Stimulated activated naive CD8-positive, alpha-beta T cell treated with anti-CD3 and anti-CD28 coated beads, Interleukin-15, Interleukin-2, amounts not matched to agents 100 ng/mL and 50 ng/mL, for 24 hours (primary cell): ENCODE measurements around the gene KIAA1210.

ENCODE experiments used
- H3K27ac Mint-ChIP-seq: one replicate; pipeline ENCODE4 v1.8.0; 2021; ENCODE audit warnings: mild to moderate bottlenecking, mixed read lengths
- H3K27me3 Mint-ChIP-seq: one replicate; pipeline ENCODE4 v1.8.0; 2021; ENCODE audit warnings: mixed read lengths
- H3K36me3 Mint-ChIP-seq: one replicate; pipeline ENCODE4 v1.8.0; 2021; ENCODE audit warnings: low read depth, mixed read lengths
- H3K4me1 Mint-ChIP-seq: one replicate; pipeline ENCODE4 v1.8.0; 2021; ENCODE audit warnings: low read depth, mixed read lengths
- H3K4me3 Mint-ChIP-seq: one replicate; pipeline ENCODE4 v1.8.0; 2021; ENCODE audit warnings: mild to moderate bottlenecking, mixed read lengths
- H3K9me3 Mint-ChIP-seq: one replicate; pipeline ENCODE4 v1.8.0; 2021; ENCODE audit warnings: mixed read lengths

The KIAA1210 gene

DNA sequence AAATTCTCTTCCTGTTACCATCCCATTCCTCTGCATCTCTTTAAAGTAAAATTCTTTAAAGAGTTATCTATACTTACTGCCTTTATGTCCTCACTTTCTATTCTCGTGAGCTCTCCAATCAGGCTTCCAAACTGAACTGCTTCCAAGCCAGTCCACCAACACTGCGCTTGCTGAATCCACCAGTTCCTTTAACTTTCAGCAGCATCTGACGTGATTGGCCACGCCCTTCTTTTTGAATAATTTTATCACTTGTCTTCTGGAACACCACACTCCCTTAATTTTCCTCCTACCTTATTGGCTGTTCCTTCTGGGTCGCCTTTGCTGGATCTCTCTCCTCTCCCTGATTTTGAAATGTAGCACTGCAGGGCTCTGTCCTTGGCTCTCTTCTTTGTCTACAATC, at the start of gene KIAA1210:
KIAA1210 (minus strand) TSS at position 163 of the 400 bp plus-strand sequence. CDS start 4,170 bp downstream, outside the sequence.
- Mint-ChIP-seq H3K27me3 (no peaks in the 10 kb centered on the region), H3K27ac (no peak within 1 kb of the TSS), H3K9me3 (no peaks in the 10 kb centered on the region)

DNA sequence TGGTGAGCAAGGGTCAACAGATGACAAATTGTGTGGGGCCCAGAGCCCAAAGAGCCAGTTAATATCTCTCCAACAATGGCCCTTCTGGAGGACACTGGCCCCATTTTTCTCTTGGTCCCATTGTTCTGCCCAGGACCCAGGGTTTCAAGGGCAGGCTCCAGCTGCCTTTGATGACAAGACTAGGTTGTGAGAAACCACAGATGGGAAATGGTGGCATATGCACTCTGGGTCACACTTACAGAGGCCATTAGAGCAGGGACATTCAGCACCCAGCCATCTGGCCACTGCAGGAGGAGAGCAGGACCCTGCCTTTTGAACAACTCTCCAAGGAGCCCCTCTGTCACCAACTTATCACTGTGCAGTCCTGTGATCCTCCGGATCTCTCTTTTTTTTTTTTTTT, 49.7 kb upstream of the KIAA1210 start:
- no peak overlapping the region for H3K4me3 Mint-ChIP-seq
- H3K9me3 Mint-ChIP-seq = no peaks in the 10 kb centered on the region
- no peaks in the 10 kb centered on the region for H3K4me1 Mint-ChIP-seq
- no peak overlapping the region for H3K27ac Mint-ChIP-seq
- H3K36me3 Mint-ChIP-seq = no peaks in the 10 kb centered on the region
- H3K27me3 Mint-ChIP-seq = no peaks in the 10 kb centered on the region

More for the DNA sequence above, at the start of gene KIAA1210:
- H3K4me3 Mint-ChIP-seq = no peak within 1 kb of the TSS
- no peaks in the 10 kb centered on the region for H3K4me1 Mint-ChIP-seq
- no peaks in the 10 kb centered on the region for H3K36me3 Mint-ChIP-seq

DNA sequence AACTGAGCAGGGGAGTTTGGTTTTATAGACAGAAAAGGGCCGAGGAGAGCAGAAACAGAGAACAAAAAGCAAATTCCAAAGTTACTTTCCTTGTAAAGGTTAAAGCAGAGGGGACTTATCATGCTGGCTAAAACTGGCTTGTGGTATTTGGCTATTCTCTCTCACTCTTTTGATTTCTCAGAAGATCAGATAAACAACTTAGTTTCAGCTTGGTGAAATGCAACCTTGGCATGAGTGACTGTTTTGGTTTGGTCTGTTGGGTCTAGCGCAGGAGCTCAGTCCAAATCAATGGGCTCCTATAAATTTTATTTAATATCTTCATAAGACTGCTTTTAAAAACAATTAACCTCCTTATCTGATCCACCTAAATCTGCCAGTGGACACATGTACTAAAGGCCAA, 47.3 kb upstream of the KIAA1210 start:
- Mint-ChIP-seq H3K36me3 (no peaks in the 10 kb centered on the region), H3K9me3 (no peaks in the 10 kb centered on the region), H3K4me1 (no peaks in the 10 kb centered on the region), H3K4me3 (no peak overlapping the region), H3K27ac (no peak overlapping the region), H3K27me3 (no peaks in the 10 kb centered on the region)

GRCh38 chrX:119168104-119168503, 40.5 kb upstream of the KIAA1210 start:
- no peaks in the 10 kb centered on the region for H3K9me3 Mint-ChIP-seq
- H3K27ac Mint-ChIP-seq = no peak overlapping the region
- no peaks in the 10 kb centered on the region for H3K36me3 Mint-ChIP-seq
- no peaks in the 10 kb centered on the region for H3K4me1 Mint-ChIP-seq
- H3K27me3 Mint-ChIP-seq = no peaks in the 10 kb centered on the region
- no peak overlapping the region for H3K4me3 Mint-ChIP-seq

DNA sequence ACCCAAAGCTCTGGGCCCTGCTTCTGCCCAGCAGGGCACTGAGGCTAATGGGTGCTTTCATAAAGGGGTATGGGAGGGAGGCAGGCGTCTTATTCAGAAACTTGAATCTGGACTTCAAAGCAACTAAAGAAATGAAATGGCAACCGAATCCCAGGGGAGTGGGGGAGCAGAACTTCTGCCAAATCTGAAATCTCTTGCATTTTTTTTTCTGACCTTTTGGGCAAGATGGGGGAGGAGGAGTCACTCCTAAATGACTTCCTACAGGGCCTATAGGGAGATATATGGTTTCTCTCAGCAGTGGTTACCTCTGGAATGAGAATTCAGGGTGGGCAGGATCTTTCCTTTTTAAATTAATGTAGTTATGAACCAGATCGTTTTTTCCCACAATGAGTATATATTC, 30.6 kb upstream of the KIAA1210 start:
- H3K27me3 Mint-ChIP-seq = no peaks in the 10 kb centered on the region
- no peak overlapping the region for H3K4me3 Mint-ChIP-seq
- no peaks in the 10 kb centered on the region for H3K36me3 Mint-ChIP-seq
- H3K9me3 Mint-ChIP-seq = no peaks in the 10 kb centered on the region
- no peak overlapping the region for H3K27ac Mint-ChIP-seq
- H3K4me1 Mint-ChIP-seq = no peaks in the 10 kb centered on the region

- H3K27ac Mint-ChIP-seq = no peak overlapping the region
- H3K9me3 Mint-ChIP-seq = no peaks in the 10 kb centered on the region
- H3K4me3 Mint-ChIP-seq = no peak overlapping the region
- H3K27me3 Mint-ChIP-seq = no peaks in the 10 kb centered on the region
- H3K4me1 Mint-ChIP-seq = no peaks in the 10 kb centered on the region
- no peaks in the 10 kb centered on the region for H3K36me3 Mint-ChIP-seq
Observed at GRCh38 chrX:119156241-119156640, 28.6 kb upstream of the KIAA1210 start.

- no peaks in the 10 kb centered on the region for H3K36me3 Mint-ChIP-seq
Observed at GRCh38 chrX:119155416-119156035, 27.9 kb upstream of the KIAA1210 start.

DNA sequence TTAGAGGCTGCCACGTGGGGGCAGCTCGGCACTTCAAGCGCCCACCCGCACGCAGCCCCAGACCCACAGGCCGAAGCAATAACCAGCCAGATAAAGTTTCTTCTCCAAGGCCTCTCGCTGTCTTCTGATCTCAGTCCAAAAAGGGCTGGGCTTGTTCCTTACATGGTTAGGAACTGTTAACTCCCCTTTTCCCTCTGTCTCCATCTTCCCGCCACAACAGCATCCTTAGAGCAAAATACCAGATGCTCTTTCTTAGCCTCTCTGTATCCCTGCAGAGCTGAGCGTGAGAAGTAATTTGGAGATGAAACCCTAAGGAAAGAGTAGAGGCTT, 23.4 kb upstream of the KIAA1210 start:
- H3K4me3 Mint-ChIP-seq = no peak overlapping the region
- H3K4me1 Mint-ChIP-seq = no peaks in the 10 kb centered on the region
- no peaks in the 10 kb centered on the region for H3K36me3 Mint-ChIP-seq
- no peaks in the 10 kb centered on the region for H3K27me3 Mint-ChIP-seq
- H3K27ac Mint-ChIP-seq = no peak overlapping the region
- no peaks in the 10 kb centered on the region for H3K9me3 Mint-ChIP-seq

More at GRCh38 chrX:119155416-119156035, 27.9 kb upstream of the KIAA1210 start:
- H3K27me3 Mint-ChIP-seq = no peaks in the 10 kb centered on the region
- H3K9me3 Mint-ChIP-seq = no peaks in the 10 kb centered on the region
- no peak overlapping the region for H3K4me3 Mint-ChIP-seq
- H3K27ac Mint-ChIP-seq = no peak overlapping the region
- no peaks in the 10 kb centered on the region for H3K4me1 Mint-ChIP-seq

DNA sequence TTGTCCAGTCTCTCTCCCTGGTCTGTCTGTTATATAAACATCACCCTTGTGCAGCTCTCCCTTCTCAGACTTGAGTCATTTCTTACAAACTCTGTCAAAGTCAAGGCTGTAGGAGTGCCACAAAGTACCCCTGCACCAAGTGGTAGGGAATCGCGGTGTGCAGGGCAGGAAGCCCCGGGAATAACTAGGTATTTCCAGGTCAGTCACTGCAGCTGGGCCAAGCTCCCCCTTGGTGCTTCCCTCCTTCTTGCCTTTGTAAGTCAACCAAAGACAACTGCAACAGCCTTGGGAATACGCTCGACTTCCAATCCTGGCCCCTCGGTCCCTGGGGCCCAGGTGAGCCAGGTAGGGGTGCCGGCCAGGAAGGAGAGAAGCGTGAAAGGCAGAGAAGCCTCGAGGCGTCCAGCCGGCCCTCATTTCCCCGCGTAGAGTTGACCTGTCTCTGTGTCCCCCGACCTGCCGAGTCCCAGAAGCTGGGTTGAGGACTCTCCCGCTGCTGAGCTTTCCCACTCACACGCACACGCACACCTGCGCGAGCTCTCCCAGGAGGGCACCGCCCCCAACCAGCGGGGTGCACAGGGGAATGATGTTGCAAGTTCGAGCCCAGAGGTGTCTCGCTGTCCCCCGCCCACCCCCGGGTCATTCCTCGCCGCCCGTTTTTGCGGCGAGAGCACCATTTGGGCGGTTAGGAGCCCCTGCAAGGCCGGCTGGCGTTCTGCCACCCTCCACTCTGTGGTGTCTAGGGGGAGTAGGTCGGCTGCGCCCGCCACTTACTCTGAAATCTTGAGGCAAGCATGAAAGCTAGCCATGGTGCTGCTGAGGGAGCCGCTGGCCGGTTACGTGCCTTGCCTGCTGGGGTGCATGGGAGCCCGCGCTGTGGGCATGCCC, 22.8 kb upstream of the KIAA1210 start:
- Mint-ChIP-seq H3K4me3 (no peak overlapping the region), H3K27ac (no peak overlapping the region), H3K27me3 (no peaks in the 10 kb centered on the region), H3K4me1 (no peaks in the 10 kb centered on the region), H3K9me3 (no peaks in the 10 kb centered on the region), H3K36me3 (no peaks in the 10 kb centered on the region)

DNA sequence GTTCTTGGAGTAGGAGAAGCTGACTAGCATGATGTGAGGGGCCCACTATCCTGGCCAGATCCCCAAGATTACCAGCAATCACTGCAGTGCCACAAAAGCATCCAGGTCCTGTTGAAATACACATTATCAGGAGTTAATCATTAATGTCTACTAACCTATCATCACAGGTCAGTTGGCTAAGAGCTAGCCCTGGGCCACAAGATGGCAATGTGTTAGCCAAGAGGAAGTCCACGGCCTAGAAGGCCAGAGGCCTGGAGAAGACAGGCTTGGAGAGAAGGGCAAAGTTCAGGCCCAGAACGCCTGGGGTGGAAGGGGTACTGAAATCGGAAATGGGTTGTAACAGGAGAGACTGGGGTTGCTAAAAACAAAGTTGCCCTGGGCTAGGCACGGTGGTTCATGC, 19.9 kb upstream of the KIAA1210 start:
- Mint-ChIP-seq H3K4me3 (no peak overlapping the region), H3K36me3 (no peaks in the 10 kb centered on the region), H3K4me1 (no peaks in the 10 kb centered on the region), H3K27me3 (no peaks in the 10 kb centered on the region), H3K27ac (no peak overlapping the region), H3K9me3 (no peaks in the 10 kb centered on the region)

DNA sequence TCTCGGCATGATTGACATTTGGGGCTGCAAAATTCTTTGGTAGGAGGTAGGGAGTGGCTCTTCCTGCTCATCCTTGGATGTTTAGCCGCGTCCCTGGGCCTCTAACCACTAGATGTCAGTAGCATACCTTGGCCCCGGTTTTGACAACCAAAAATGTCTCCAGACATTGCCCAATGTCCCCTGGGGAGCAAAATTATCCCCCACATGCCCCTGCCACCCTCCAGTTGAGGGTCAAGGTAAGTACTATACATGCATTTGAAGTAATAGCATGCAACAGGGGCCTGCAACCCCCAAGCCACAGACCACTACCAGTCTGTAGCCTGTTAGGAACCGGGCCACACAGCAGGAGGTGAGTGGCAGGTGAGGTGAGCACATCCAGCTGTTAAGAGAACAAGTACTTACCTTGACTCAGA, 17.6 kb upstream of the KIAA1210 start:
- Mint-ChIP-seq H3K9me3 (no peaks in the 10 kb centered on the region), H3K4me3 (no peak overlapping the region), H3K36me3 (no peaks in the 10 kb centered on the region), H3K27me3 (no peaks in the 10 kb centered on the region), H3K4me1 (no peaks in the 10 kb centered on the region), H3K27ac (no peak overlapping the region)

- no peak overlapping the region for H3K27ac Mint-ChIP-seq
- H3K9me3 Mint-ChIP-seq = no peaks in the 10 kb centered on the region
- no peaks in the 10 kb centered on the region for H3K36me3 Mint-ChIP-seq
- H3K27me3 Mint-ChIP-seq = no peaks in the 10 kb centered on the region
- no peaks in the 10 kb centered on the region for H3K4me1 Mint-ChIP-seq
- H3K4me3 Mint-ChIP-seq = no peak overlapping the region
Observed at GRCh38 chrX:119134466-119134865, 6.9 kb upstream of the KIAA1210 start.

- H3K27ac Mint-ChIP-seq = no peak overlapping the region
- H3K4me3 Mint-ChIP-seq = no peak overlapping the region
- H3K9me3 Mint-ChIP-seq = no peaks in the 10 kb centered on the region
- H3K4me1 Mint-ChIP-seq = no peaks in the 10 kb centered on the region
- no peaks in the 10 kb centered on the region for H3K27me3 Mint-ChIP-seq
- H3K36me3 Mint-ChIP-seq = no peaks in the 10 kb centered on the region
Observed at GRCh38 chrX:119132961-119133360, 5.3 kb upstream of the KIAA1210 start.

DNA sequence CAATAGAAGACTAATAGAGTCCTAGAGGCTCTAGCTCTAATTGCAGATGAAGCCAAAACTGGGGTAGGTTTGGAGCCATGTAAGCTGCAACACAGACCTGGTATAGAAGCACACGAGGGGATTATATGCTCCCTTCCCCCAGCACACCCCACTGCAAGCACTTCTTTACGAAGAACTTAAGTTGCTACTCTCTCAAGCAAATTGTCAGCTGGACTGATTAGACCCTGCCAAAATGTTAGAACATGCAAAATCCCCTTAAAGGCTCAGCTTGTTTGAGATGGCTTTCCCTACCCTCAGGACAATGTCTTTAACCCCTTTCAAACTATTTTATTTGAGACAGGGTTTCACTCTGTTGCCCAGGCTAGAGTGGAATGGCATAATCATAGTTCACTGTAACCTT, 4.7 kb upstream of the KIAA1210 start:
- no peaks in the 10 kb centered on the region for H3K4me1 Mint-ChIP-seq
- H3K9me3 Mint-ChIP-seq = no peaks in the 10 kb centered on the region
- no peaks in the 10 kb centered on the region for H3K36me3 Mint-ChIP-seq
- no peak overlapping the region for H3K4me3 Mint-ChIP-seq
- no peaks in the 10 kb centered on the region for H3K27me3 Mint-ChIP-seq
- H3K27ac Mint-ChIP-seq = no peak overlapping the region

DNA sequence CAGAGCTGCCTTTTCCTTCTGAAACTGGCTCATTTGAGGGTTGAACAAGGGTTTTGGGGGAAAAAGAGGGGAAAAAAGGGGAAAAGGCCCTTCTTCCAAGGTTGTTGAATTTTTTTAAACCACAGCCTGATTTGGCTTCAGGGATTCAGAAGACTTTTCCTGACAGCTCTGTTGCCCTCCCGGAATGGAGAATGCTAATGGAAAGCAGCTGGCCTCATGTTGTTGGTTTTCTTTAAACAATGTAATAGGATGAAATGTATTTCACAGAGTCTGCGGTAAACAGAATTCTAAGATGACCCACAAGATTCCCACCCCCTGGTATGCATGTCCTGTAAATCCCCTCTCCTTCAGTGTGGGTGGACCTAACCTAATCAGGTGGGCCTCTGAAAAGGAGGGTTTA, 3.3 kb upstream of the KIAA1210 start:
- Mint-ChIP-seq H3K27me3 (no peaks in the 10 kb centered on the region), H3K36me3 (no peaks in the 10 kb centered on the region), H3K4me1 (no peaks in the 10 kb centered on the region), H3K9me3 (no peaks in the 10 kb centered on the region), H3K4me3 (no peak overlapping the region), H3K27ac (no peak overlapping the region)

DNA sequence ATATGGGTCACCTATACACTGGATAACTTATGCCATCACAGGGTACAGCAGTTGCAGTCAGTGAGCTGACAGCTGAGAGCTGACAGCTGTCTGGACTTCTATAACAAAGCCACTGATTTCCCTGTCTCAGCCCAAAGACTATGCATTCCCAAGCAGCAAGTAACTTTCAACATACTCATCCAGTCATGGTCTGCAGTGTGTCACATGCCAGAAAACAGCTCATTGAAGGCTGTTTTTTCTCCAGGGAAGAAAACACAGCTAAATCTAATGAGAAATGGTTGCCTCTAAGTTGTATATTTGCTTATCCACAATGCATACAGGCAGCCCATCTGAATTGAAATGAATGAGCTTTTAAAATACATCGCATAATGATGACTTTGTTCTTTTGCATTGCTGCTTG, 6.3 kb downstream of the KIAA1210 start:
- Mint-ChIP-seq H3K4me1 (no peaks in the 10 kb centered on the region), H3K9me3 (no peaks in the 10 kb centered on the region), H3K27ac (no peak overlapping the region), H3K27me3 (peaks cover 8% of the 10 kb centered on the region), H3K36me3 (no peaks in the 10 kb centered on the region), H3K4me3 (no peak overlapping the region)
